Subcutaneous abdominal adipose tissue (tissue), 5 donors: Measurements from ENCODE around the gene ASTN2.

Source experiments
- H3K27ac ChIP-seq: one replicate; pipeline ENCODE4 v1.7.0; 2013; ENCODE audit warnings: low read depth, mild to moderate bottlenecking, inconsistent platforms, low read length, moderate library complexity
- H3K27me3 ChIP-seq, 5 donors: one replicate each; pipeline ENCODE4 v1.7.0; 2013; ENCODE audit warnings: low read length in 5 of 5, inconsistent platforms in 1 of 5; ENCODE audit not compliant: control insufficient read depth in 5 of 5, insufficient read depth in 4 of 5
- H3K36me3 ChIP-seq, 5 donors: one replicate each; pipeline ENCODE4 v1.7.0; 2013; ENCODE audit warnings: low read length in 5 of 5; ENCODE audit not compliant: control insufficient read depth in 5 of 5, insufficient read depth in 5 of 5
- H3K4me1 ChIP-seq, 5 donors: one replicate each; pipeline ENCODE4 v1.7.0; 2013; ENCODE audit warnings: low read length in 5 of 5, mild to moderate bottlenecking in 3 of 5, moderate library complexity in 1 of 5; ENCODE audit not compliant: control insufficient read depth in 5 of 5, insufficient read depth in 5 of 5
- H3K4me3 ChIP-seq, 5 donors: one replicate each; pipeline ENCODE4 v1.7.0; 2013; ENCODE audit warnings: low read length in 5 of 5, low read depth in 1 of 5
- H3K9ac ChIP-seq, 5 donors: one replicate each; pipeline ENCODE4 v1.7.0; 2013; ENCODE audit warnings: low read length in 5 of 5, mild to moderate bottlenecking in 4 of 5, moderate library complexity in 3 of 5
- H3K9me3 ChIP-seq, 5 donors: one replicate each; pipeline ENCODE4 v1.7.0; 2013; ENCODE audit warnings: low read length in 5 of 5; ENCODE audit not compliant: control insufficient read depth in 5 of 5
- donor health status: healthy.
- donor health status: healthy.
- donor health status: healthy.
- donor health status: healthy.
- donor health status: healthy.

ASTN2 gene

GRCh38 chr9:116792271-116792670 lies 622.6 kb downstream of the ASTN2 start:
- no peak overlapping the region for H3K9ac ChIP-seq
- H3K4me3 ChIP-seq: no peak overlapping the region
- no peaks in the 10 kb centered on the region for H3K4me1 ChIP-seq
- no peaks in the 10 kb centered on the region for H3K36me3 ChIP-seq
- no peaks in the 10 kb centered on the region for H3K9me3 ChIP-seq
- no peak overlapping the region for H3K27ac ChIP-seq
- H3K27me3 ChIP-seq: no peaks in the 10 kb centered on the region

GRCh38 chr9:116791326-116791725 lies 623.5 kb downstream of the ASTN2 start:
- H3K27me3 ChIP-seq: no peaks in the 10 kb centered on the region
- H3K9ac ChIP-seq: no peak overlapping the region
- no peaks in the 10 kb centered on the region for H3K4me1 ChIP-seq
- H3K36me3 ChIP-seq: no peaks in the 10 kb centered on the region
- no peaks in the 10 kb centered on the region for H3K9me3 ChIP-seq
- H3K27ac ChIP-seq: no peak overlapping the region
- no peak overlapping the region for H3K4me3 ChIP-seq

GRCh38 chr9:116789081-116789480 lies 625.8 kb downstream of the ASTN2 start:
- no peaks in the 10 kb centered on the region for H3K36me3 ChIP-seq
- peaks cover 0 to 3% (median 0%) of the 10 kb centered on the region in 5 donors for H3K27me3 ChIP-seq
- no peak overlapping the region for H3K4me3 ChIP-seq
- no peak overlapping the region for H3K9ac ChIP-seq
- H3K27ac ChIP-seq: no peak overlapping the region
- H3K9me3 ChIP-seq: no peaks in the 10 kb centered on the region
- no peaks in the 10 kb centered on the region for H3K4me1 ChIP-seq

GRCh38 chr9:116786737-116787136 lies 628.1 kb downstream of the ASTN2 start:
- Histone ChIP-seq H3K36me3 (no peaks in the 10 kb centered on the region), H3K4me3 (no peak overlapping the region), H3K9ac (no peak overlapping the region), H3K9me3 (no peaks in the 10 kb centered on the region), H3K27me3 (peaks cover 0 to 3% (median 0%) of the 10 kb centered on the region in 5 donors), H3K4me1 (no peaks in the 10 kb centered on the region), H3K27ac (no peak overlapping the region)

- Histone ChIP-seq H3K4me3 (no peak overlapping the region), H3K36me3 (no peaks in the 10 kb centered on the region), H3K27ac (no peak overlapping the region), H3K27me3 (no peaks in the 10 kb centered on the region), H3K4me1 (no peaks in the 10 kb centered on the region), H3K9ac (no peak overlapping the region), H3K9me3 (no peaks in the 10 kb centered on the region)
Observed at GRCh38 chr9:116777116-116777515, 637.7 kb downstream of the ASTN2 start.

- Histone ChIP-seq H3K36me3 (no peaks in the 10 kb centered on the region), H3K4me3 (no peak overlapping the region), H3K27ac (no peak overlapping the region), H3K9me3 (no peaks in the 10 kb centered on the region), H3K27me3 (no peaks in the 10 kb centered on the region), H3K9ac (no peak overlapping the region), H3K4me1 (no peaks in the 10 kb centered on the region)
Observed at GRCh38 chr9:116774421-116775180, 640.3 kb downstream of the ASTN2 start.

- Histone ChIP-seq H3K27me3 (no peaks in the 10 kb centered on the region), H3K9me3 (no peaks in the 10 kb centered on the region), H3K4me1 (no peaks in the 10 kb centered on the region), H3K36me3 (no peaks in the 10 kb centered on the region), H3K9ac (no peak overlapping the region), H3K4me3 (no peak overlapping the region), H3K27ac (no peak overlapping the region)
Observed at GRCh38 chr9:116767219-116767618, 647.6 kb downstream of the ASTN2 start.

GRCh38 chr9:116765011-116765410 lies 649.8 kb downstream of the ASTN2 start:
- no peaks in the 10 kb centered on the region for H3K4me1 ChIP-seq
- no peak overlapping the region for H3K27ac ChIP-seq
- no peak overlapping the region for H3K9ac ChIP-seq
- H3K9me3 ChIP-seq: no peaks in the 10 kb centered on the region
- no peaks in the 10 kb centered on the region for H3K36me3 ChIP-seq
- no peak overlapping the region for H3K4me3 ChIP-seq
- H3K27me3 ChIP-seq: no peaks in the 10 kb centered on the region

- no peaks in the 10 kb centered on the region for H3K36me3 ChIP-seq
- no peak overlapping the region for H3K4me3 ChIP-seq
- no peaks in the 10 kb centered on the region for H3K4me1 ChIP-seq
- H3K27me3 ChIP-seq: no peaks in the 10 kb centered on the region
- H3K9ac ChIP-seq: no peak overlapping the region
- no peak overlapping the region for H3K27ac ChIP-seq
- no peaks in the 10 kb centered on the region for H3K9me3 ChIP-seq
Observed at GRCh38 chr9:116763770-116764169, 651.1 kb downstream of the ASTN2 start.

- Histone ChIP-seq H3K9me3 (peaks cover 0 to 5% (median 3%) of the 10 kb centered on the region in 5 donors), H3K9ac (no peak overlapping the region), H3K4me1 (no peaks in the 10 kb centered on the region), H3K27ac (no peak overlapping the region), H3K4me3 (no peak overlapping the region), H3K27me3 (no peaks in the 10 kb centered on the region), H3K36me3 (no peaks in the 10 kb centered on the region)
Observed at GRCh38 chr9:116760636-116761035, 654.2 kb downstream of the ASTN2 start.
